D721Med (cell line): ENCODE results near the gene GALC.

Source experiments
- DNase-seq: peaks from one replicate; pipeline ENCODE4 v3.0.0; 2011; ENCODE audit warnings: low spot score; ENCODE audit not compliant: insufficient read length
- FAIRE-seq: peaks from 2 replicates; lab custom pipeline; 2011; peaks lifted over from hg19 to GRCh38; lab: Jason Lieb, UNC
- CTCF ChIP-seq: IDR thresholded peaks from 2 replicates; pipeline ENCODE4 v1.5.1; 2012; ENCODE audit warnings: mild to moderate bottlenecking, control low read depth; ENCODE audit not compliant: insufficient read depth; ENCODE audit errors: missing control alignments

Gene GALC

DNA sequence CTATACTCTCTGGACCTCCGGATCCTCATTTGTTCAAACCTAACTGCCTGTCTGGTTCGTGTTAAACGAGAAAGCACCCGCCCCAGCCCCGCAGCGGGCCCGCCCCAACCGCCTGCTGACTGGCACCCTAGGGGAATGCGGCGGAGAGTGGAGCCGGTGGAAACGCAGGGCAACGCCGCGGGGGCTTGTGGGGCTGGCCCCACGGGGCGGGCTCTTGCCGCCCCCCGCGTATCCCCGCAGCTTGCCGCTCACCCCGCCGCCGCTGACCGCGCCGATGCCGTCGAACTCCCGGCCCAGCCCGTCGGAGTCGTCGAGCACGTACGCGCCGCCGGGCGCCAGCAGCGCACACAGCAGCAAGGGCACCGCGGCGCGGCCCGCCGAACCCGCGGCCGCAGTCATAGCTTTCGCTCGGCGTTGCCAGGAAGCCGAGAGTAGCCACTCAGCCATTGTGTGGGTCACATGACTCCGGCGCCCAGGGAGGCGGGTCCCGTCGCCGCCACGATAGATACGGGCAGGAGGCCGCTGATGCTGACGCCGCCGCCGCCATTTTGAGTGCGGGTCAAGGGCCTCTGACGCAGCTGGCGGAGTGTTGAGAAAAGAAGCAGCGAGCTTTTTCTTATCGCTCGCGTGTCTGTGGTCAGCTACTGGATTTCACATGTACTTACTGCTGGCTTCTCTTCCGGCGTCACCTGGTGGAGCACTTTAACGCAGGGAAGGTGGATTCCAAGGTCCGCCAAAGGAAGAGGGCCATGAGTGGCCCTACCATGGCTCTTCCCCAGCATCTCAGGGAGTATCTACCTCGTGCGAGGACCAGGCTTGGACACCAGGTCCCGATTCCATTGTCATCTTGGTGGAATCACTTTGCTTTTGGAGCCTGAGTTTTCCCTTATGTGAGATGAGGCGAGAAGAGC lies at the start of gene GALC:
Gene GALC (minus strand): TSS at position 465 of the 911 bp plus-strand sequence. CDS start 18 bp downstream, at position 447.
- FAIRE-seq (no peak), DNase-seq (peak; percentile 51)
- TF ChIP-seq CTCF: no peak

DNA sequence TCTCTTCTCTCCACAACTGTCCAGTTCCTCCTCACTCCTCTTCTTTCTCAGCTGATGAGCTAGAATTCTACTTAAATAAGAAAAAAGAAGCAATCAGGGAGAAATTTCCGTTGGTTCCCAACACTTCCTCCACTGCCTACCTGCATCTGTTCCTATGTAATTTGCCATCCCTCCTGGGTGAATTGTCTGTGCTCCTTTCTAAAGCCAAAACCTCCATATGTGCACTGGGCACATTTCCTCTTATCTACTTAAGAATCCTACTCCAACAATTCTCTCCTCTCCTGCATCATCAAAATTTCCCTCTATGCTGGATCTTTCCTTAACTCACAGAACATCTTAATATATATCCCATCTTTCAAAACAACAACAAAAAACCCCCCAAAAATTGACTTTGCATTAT lies 47.2 kb upstream of the GALC start:
- DNase-seq (no peak), FAIRE-seq (no peak)
- no peak for TF ChIP-seq CTCF

DNA sequence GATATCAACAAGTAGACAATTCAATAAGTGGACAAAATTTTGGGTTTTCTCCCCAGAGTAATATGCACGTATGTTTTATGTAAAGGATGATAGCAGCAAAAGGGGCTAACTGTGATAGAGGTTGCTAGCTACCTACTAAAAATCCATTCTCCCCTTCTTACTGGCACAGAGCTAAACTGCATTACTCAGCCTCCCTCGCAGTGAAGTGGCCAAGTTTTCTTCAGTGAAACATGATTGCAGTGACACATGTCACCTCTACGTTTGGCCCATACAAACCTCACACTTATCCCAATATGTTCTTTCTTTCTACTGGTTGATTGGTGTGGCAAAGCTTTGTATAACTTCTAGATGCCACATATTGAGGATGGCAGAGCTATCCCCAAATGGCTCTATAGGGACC lies 46.2 kb upstream of the GALC start:
- no peak for FAIRE-seq
- no peak for TF ChIP-seq CTCF
- DNase-seq: no peak

DNA sequence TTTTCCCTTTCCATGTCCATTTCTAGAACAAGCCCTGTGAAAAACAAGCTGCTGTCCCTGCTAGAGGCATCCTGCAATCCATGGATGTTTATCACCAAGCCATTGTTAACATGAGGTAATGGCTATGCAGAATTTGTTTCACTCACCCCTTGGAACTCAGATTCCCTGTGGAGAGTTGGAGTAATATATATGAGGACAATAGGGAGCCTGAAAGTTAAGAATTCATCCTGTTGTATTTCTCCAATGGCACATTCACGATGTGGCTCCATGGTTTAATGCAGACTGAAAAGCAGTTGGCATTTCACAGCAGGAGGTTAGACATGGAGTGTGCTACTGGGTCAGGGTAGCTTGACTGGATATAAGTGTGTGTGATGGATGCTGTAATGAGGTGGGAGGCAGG lies 44.3 kb upstream of the GALC start:
- no peak for TF ChIP-seq CTCF
- no peak for FAIRE-seq
- DNase-seq: no peak

- no peak for DNase-seq
- TF ChIP-seq CTCF: no peak
- FAIRE-seq: no peak
These were observed 43.4 kb upstream of the GALC start for GRCh38 chr14:88036422-88036821.

DNA sequence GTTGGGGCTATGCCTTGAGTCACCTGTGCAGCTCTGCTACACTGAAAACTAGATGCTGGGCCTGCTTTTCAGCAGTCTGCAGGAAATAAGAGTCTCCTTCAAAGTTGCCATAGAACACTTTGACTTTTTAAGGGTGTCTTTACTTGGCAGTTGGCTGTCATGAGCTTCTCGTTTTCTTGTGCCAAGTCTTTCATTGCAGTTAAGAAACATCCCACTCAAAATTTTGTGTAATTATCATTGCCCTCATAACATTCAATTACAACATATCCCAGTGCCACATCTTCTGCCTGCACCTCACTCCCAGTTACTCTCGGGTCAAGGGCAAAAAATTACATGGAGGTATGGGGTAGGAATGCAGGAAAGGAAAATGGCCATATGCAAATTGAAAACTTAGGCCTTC lies 41.1 kb upstream of the GALC start:
- FAIRE-seq (no peak), DNase-seq (no peak)
- no peak for TF ChIP-seq CTCF

DNA sequence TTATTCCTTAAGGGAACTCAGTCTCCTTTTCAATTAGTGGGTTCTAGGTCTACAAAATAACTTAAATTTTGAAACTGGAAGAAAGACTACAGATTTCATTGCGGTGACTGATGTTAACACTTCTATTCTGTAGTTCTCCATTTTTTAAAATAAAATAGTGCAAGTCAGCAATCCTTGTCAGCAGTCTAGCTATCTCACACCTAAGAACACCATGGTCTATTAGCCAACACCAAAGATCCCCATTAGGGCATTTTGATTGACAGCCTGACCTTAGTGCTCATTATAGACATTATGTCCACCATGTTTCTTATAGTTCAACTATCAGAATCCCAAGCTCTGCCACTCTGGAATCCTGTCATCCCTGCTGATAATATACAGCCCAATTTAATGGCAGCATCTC lies 39.4 kb upstream of the GALC start:
- DNase-seq (no peak), FAIRE-seq (no peak)
- TF ChIP-seq CTCF: no peak
